ENCODE results near the gene SLFNL1.

GRCh38 chr1:41032147-41032546 lies 10.6 kb upstream of the SLFNL1 start:
- no peak for TF ChIP-seq POLR2A (IDR thresholded peaks at IDR 0.05)
- TF ChIP-seq, protein P1, sequence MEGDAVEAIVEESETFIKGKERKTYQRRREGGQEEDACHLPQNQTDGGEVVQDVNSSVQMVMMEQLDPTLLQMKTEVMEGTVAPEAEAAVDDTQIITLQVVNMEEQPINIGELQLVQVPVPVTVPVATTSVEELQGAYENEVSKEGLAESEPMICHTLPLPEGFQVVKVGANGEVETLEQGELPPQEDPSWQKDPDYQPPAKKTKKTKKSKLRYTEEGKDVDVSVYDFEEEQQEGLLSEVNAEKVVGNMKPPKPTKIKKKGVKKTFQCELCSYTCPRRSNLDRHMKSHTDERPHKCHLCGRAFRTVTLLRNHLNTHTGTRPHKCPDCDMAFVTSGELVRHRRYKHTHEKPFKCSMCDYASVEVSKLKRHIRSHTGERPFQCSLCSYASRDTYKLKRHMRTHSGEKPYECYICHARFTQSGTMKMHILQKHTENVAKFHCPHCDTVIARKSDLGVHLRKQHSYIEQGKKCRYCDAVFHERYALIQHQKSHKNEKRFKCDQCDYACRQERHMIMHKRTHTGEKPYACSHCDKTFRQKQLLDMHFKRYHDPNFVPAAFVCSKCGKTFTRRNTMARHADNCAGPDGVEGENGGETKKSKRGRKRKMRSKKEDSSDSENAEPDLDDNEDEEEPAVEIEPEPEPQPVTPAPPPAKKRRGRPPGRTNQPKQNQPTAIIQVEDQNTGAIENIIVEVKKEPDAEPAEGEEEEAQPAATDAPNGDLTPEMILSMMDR (IDR thresholded peaks at IDR 0.05): no peak
- TF ChIP-seq POLR2AphosphoS5 (IDR thresholded peaks at IDR 0.05): no peak
- TF ChIP-seq EP300 (IDR thresholded peaks at IDR 0.05): no peak

Data from suprapubic skin (tissue), 4 donors.